ENCODE data around the gene STOM.
"Not testable (repeated sequence)": the region's sequence is repeated elsewhere in the genome, so short reads cannot be mapped to it uniquely, and the experiment has no call there.

STOM gene

GRCh38 chr9:121369595-121370265 lies at the start of gene STOM:
STOM (minus strand) TSS chr9:121370250; CDS start chr9:121370187, 63 bp downstream.
- peak; percentile 65 for DNase-seq

GRCh38 chr9:121411993-121412392 lies 41.9 kb upstream of the STOM start:
- no peak for DNase-seq

- DNase-seq: no peak
Measured at GRCh38 chr9:121405899-121406298, 35.8 kb upstream of the STOM start.

GRCh38 chr9:121404906-121405305 lies 34.9 kb upstream of the STOM start:
- DNase-seq: no peak

GRCh38 chr9:121399883-121400607 lies 30.0 kb upstream of the STOM start:
- peak; percentile 81 for DNase-seq

GRCh38 chr9:121399126-121399882 lies 29.3 kb upstream of the STOM start:
- no peak for DNase-seq

- no peak for DNase-seq
Measured at GRCh38 chr9:121398374-121398773, 28.3 kb upstream of the STOM start.

- DNase-seq: not testable (repeated sequence)
Measured at GRCh38 chr9:121397277-121397676, 27.2 kb upstream of the STOM start.

- no peak for DNase-seq
Measured at GRCh38 chr9:121395558-121395957, 25.5 kb upstream of the STOM start.

- no peak for DNase-seq
Measured at GRCh38 chr9:121394292-121394691, 24.2 kb upstream of the STOM start.

- no peak for DNase-seq
Measured at GRCh38 chr9:121393318-121393717, 23.3 kb upstream of the STOM start.

GRCh38 chr9:121390372-121390771 lies 20.3 kb upstream of the STOM start:
- DNase-seq: no peak

- no peak for DNase-seq
Measured at GRCh38 chr9:121388140-121388905, 18.3 kb upstream of the STOM start.

GRCh38 chr9:121386442-121387175 lies 16.6 kb upstream of the STOM start:
- no peak for DNase-seq

- DNase-seq: no peak
Measured at GRCh38 chr9:121383715-121384114, 13.7 kb upstream of the STOM start.

- no peak for DNase-seq
Measured at GRCh38 chr9:121380846-121381245, 10.8 kb upstream of the STOM start.

- DNase-seq: peak; percentile 7
Measured at GRCh38 chr9:121376214-121376830, 6.3 kb upstream of the STOM start.

- DNase-seq: no peak
Measured at GRCh38 chr9:121373011-121373729, 3.1 kb upstream of the STOM start.

- no peak for DNase-seq
Measured at GRCh38 chr9:121372239-121373010, 2.4 kb upstream of the STOM start.

GRCh38 chr9:121371495-121372061 lies 1.5 kb upstream of the STOM start:
- DNase-seq: no peak
